Tibial nerve (tissue), 4 donors: ENCODE results near the gene RBPJL. TPM values are rescaled to one million over a fixed set of nuclear protein-coding genes. Genes with fewer than 3 reads are reported as not detected.

ENCODE experiments used
- DNase-seq, 2 donors: peaks; one replicate each; pipeline ENCODE4 v3.0.0-alpha.2; 2019; ENCODE audit warnings: low spot score in 2 of 2
- H3K27ac ChIP-seq, 4 donors: fragments of 200-600 bp; sonication (generic) in 3 of 4; one replicate each; pipeline ENCODE4 v1.5.1; 2017 to 2019; ENCODE audit warnings: mild to moderate bottlenecking in 1 of 4
- H3K27me3 ChIP-seq, 2 donors: fragments of 200-600 bp; sonication (generic) in 1 of 2; one replicate each; pipeline versions ENCODE4 v1.5.1 to v1.6.0; 2017 to 2019
- H3K36me3 ChIP-seq, 3 donors: fragments of 200-600 bp; sonication (generic); one replicate each; pipeline ENCODE4 v1.5.1; 2018 to 2019
- H3K4me1 ChIP-seq, 4 donors: fragments of 200-600 bp; sonication (generic) in 3 of 4; one replicate each; pipeline ENCODE4 v1.5.1; 2017 to 2019
- H3K4me3 ChIP-seq, 4 donors: fragments of 200-600 bp; sonication (generic) in 3 of 4; one replicate each; pipeline ENCODE4 v1.5.1; 2017 to 2019; ENCODE audit warnings: mild to moderate bottlenecking in 1 of 4, moderate library complexity in 1 of 4
- H3K9me3 ChIP-seq, 4 donors: fragments of 200-600 bp; sonication (generic) in 3 of 4; one replicate each; pipeline ENCODE4 v1.5.1; 2017 to 2019
- EP300 ChIP-seq, 2 donors: sonication (generic); formaldehyde crosslinking; IDR thresholded peaks; one replicate each; pipeline ENCODE4 v1.6.1; 2017; ENCODE audit warnings: antibody characterized with exemption in 2 of 2, mild to moderate bottlenecking in 1 of 2
- POLR2A ChIP-seq, 2 donors: fragments of 450-650 bp; IDR thresholded peaks; one replicate each; pipeline ENCODE4 v1.6.1; 2017; ENCODE audit warnings: antibody characterized with exemption in 2 of 2, mild to moderate bottlenecking in 2 of 2, moderate library complexity in 2 of 2
- WGBS, 2 donors: methylation state at CpG; one replicate each; pipeline ENCODE4 v1.1.5; 2018; 5-methylcytosine and 5-hydroxymethylcytosine counted together
- total RNA-seq, 4 donors: library from RNA; depleted of rRNA; stranded (reverse); fragments of >200 nt; gene quantifications; one replicate each; pipeline ENCODE4 v1.1.0, GENCODE V29; 2016
- TF ChIP-seq, protein P1 (sequence below), 5 experiments: fragments of 200-600 bp in 3 of 5; fragments of 450-650 bp in 2 of 5; sonication (generic) in 3 of 5; IDR thresholded peaks; one replicate each; pipeline ENCODE4 v1.5.1; 2016 to 2019; ENCODE audit warnings: antibody characterized with exemption in 5 of 5, mild to moderate bottlenecking in 3 of 5, moderate library complexity in 2 of 5

The RBPJL gene
- total RNA-seq, 4 donors from 2014 or later, result 0.44 TPM; not detected in 3

- Histone ChIP-seq H3K27me3 (no peaks in the 10 kb centered on the region), H3K4me3 (peak overlapping the region in 2 of 4 donors; percentile 31 to 39), H3K27ac (peak overlapping the region; percentile 49 to 98 (median 94)), H3K9me3 (no peaks in the 10 kb centered on the region), H3K4me1 (peaks cover 0 to 89% (median 73%) of the 10 kb centered on the region in 4 donors), H3K36me3 (no peaks in the 10 kb centered on the region)
- 27 to 36% methylated on average over 9 of the region's 9 CpGs for WGBS, 2 donors
- no peak for DNase-seq
- TF ChIP-seq, protein P1, sequence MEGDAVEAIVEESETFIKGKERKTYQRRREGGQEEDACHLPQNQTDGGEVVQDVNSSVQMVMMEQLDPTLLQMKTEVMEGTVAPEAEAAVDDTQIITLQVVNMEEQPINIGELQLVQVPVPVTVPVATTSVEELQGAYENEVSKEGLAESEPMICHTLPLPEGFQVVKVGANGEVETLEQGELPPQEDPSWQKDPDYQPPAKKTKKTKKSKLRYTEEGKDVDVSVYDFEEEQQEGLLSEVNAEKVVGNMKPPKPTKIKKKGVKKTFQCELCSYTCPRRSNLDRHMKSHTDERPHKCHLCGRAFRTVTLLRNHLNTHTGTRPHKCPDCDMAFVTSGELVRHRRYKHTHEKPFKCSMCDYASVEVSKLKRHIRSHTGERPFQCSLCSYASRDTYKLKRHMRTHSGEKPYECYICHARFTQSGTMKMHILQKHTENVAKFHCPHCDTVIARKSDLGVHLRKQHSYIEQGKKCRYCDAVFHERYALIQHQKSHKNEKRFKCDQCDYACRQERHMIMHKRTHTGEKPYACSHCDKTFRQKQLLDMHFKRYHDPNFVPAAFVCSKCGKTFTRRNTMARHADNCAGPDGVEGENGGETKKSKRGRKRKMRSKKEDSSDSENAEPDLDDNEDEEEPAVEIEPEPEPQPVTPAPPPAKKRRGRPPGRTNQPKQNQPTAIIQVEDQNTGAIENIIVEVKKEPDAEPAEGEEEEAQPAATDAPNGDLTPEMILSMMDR (IDR thresholded peaks at IDR 0.05), result no peak
- TF ChIP-seq EP300 (IDR thresholded peaks at IDR 0.05), result peak in 1 of 2 donors; percentile 61
- TF ChIP-seq POLR2A (IDR thresholded peaks at IDR 0.05), result peak in 1 of 2 donors; percentile 28
These were observed 37.7 kb downstream of the RBPJL start for GRCh38 chr20:45344168-45344860.

DNA sequence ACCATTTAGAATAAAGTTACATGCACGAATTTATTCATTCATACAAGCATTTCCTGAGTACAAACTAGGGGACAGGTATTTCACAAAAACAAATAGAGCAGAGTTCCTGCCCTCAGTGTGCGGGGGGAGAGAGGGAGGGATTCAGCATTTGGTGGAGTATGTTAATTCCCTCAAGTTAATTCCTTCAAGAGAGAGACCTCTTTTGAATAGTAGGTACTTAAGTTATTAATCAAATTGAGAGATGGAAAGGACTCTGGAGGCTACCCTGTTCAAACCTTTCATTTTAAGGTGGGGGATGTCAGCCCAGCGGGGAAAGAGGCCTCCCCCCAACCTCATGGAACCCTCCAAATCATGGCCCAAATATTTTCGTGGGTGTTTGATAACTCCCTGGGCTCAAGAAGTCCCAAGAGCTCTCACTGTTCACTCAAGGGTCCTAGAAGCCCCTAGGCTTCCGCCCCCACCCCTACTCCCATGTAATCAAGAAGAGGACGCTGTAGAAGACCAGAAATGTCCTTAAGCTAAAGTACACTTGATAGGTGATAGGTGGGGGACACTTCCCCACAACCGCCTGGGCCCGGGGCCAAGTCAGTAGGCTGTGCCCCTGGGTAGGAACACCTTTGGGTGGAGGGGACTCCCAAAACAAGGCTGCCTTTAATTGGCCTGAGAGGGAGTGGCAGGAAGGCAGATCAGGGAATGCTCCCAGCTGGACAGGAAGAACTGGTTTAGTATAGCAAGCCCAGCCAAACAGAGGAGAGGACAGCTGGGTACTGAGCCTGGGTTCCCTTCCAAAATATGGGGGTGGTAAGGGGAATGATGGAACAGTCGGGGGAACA lies 38.7 kb downstream of the RBPJL start:
- peaks cover 0 to 82% (median 64%) of the 10 kb centered on the region in 4 donors for H3K4me1 ChIP-seq
- DNase-seq, result no peak
- H3K27me3 ChIP-seq, result no peaks in the 10 kb centered on the region
- no peaks in the 10 kb centered on the region for H3K9me3 ChIP-seq
- peak overlapping the region in 3 of 4 donors; percentile 58 to 79 (median 74) for H3K4me3 ChIP-seq
- WGBS, 2 donors, result 68 to 77% methylated on average over 9 of the region's 9 CpGs
- H3K27ac ChIP-seq, result peak overlapping the region; percentile 90 to 98 (median 94)
- H3K36me3 ChIP-seq, result no peaks in the 10 kb centered on the region
- TF ChIP-seq, protein P1 (IDR thresholded peaks at IDR 0.05), result no peak
- TF ChIP-seq POLR2A (IDR thresholded peaks at IDR 0.05), result no peak
- TF ChIP-seq EP300 (IDR thresholded peaks at IDR 0.05), result no peak

- Histone ChIP-seq H3K36me3 (no peaks in the 10 kb centered on the region), H3K9me3 (no peaks in the 10 kb centered on the region), H3K27ac (peak overlapping the region; percentile 90 to 98 (median 94)), H3K27me3 (no peaks in the 10 kb centered on the region), H3K4me1 (peaks cover 0 to 72% (median 55%) of the 10 kb centered on the region in 4 donors), H3K4me3 (peak overlapping the region; percentile 58 to 79 (median 70))
- 55 to 64% methylated on average over 3 of the region's 3 CpGs for WGBS, 2 donors
- TF ChIP-seq POLR2A (IDR thresholded peaks at IDR 0.05) (no peak), EP300 (IDR thresholded peaks at IDR 0.05) (no peak)
- TF ChIP-seq, protein P1 (IDR thresholded peaks at IDR 0.05), result no peak
- no peak for DNase-seq
These were observed 39.7 kb downstream of the RBPJL start for GRCh38 chr20:45346291-45346718.

DNA sequence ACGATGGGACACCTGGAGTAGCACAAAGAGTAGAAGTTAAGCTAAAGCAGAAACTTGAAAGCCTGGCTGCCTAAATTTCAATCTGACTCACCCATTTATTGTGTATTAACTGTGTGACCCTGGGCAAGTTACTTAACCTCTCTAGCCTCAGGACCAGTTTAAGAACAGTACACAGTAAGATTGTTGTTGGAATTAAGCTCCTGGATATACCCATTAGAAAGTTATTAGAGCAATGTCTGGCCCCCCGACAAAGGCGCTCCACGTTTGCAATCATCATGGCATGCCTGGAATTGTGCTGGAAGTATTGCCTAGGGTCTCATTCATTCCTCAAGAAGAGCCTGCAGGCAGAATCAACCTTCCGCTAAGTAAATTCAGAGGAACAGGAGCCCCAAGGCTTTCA lies 40.2 kb downstream of the RBPJL start:
- Histone ChIP-seq H3K4me3 (peak overlapping the region; percentile 58 to 79 (median 70)), H3K36me3 (no peaks in the 10 kb centered on the region), H3K27ac (peak overlapping the region; percentile 90 to 98 (median 94)), H3K27me3 (no peaks in the 10 kb centered on the region), H3K9me3 (no peaks in the 10 kb centered on the region), H3K4me1 (peaks cover 0 to 67% (median 50%) of the 10 kb centered on the region in 4 donors)
- TF ChIP-seq POLR2A (IDR thresholded peaks at IDR 0.05) (no peak), EP300 (IDR thresholded peaks at IDR 0.05) (no peak)
- TF ChIP-seq, protein P1 (IDR thresholded peaks at IDR 0.05), result no peak
- 38 to 40% methylated on average over 5 of the region's 5 CpGs for WGBS, 2 donors
- DNase-seq, result no peak
